Cardiac septum (tissue), 1 donor: ENCODE data around the gene ZBTB38. TPM values are rescaled to one million over a fixed set of nuclear protein-coding genes. Genes with fewer than 3 reads are reported as not detected.
A peak's percentile ranks its signal among the peaks of the same experiment; 100 is the strongest.

Experiments
- DNase-seq: peaks from one replicate; pipeline ENCODE4 v3.0.0-alpha.2; 2020; ENCODE audit warnings: low spot score
- intact Hi-C: fragments of 100-400 bp; cut with DNase I; formaldehyde crosslinking; loops from one replicate; pipeline ENCODE4 v1.14.0; 2022
- long read RNA-seq: library from polyadenylated mRNA; unstranded; transcript quantifications from one replicate; pipeline ENCODE4 v2.0.0, GENCODE V29; 2021
- total RNA-seq: library from RNA; stranded (reverse); fragmentation: NEBNext Ultra II Directional; extraction: Animal tissue kit (Norgen Biotek cat#: 25700); gene quantifications from one replicate; pipeline ENCODE4 v1.2.1, GENCODE V29; 2021
- donor health status: DM: no; HTN: no; CAD: no.

ZBTB38 gene, protein sequence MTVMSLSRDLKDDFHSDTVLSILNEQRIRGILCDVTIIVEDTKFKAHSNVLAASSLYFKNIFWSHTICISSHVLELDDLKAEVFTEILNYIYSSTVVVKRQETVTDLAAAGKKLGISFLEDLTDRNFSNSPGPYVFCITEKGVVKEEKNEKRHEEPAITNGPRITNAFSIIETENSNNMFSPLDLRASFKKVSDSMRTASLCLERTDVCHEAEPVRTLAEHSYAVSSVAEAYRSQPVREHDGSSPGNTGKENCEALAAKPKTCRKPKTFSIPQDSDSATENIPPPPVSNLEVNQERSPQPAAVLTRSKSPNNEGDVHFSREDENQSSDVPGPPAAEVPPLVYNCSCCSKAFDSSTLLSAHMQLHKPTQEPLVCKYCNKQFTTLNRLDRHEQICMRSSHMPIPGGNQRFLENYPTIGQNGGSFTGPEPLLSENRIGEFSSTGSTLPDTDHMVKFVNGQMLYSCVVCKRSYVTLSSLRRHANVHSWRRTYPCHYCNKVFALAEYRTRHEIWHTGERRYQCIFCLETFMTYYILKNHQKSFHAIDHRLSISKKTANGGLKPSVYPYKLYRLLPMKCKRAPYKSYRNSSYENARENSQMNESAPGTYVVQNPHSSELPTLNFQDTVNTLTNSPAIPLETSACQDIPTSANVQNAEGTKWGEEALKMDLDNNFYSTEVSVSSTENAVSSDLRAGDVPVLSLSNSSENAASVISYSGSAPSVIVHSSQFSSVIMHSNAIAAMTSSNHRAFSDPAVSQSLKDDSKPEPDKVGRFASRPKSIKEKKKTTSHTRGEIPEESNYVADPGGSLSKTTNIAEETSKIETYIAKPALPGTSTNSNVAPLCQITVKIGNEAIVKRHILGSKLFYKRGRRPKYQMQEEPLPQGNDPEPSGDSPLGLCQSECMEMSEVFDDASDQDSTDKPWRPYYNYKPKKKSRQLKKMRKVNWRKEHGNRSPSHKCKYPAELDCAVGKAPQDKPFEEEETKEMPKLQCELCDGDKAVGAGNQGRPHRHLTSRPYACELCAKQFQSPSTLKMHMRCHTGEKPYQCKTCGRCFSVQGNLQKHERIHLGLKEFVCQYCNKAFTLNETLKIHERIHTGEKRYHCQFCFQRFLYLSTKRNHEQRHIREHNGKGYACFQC (N-terminal part only)
- 119 TPM for total RNA-seq
- long read RNA-seq, transcript ZBTB38-201 (1 exons, 3,588 nt) = major isoform, 13 of 69 reads
- long read RNA-seq, transcript ZBTB38-211 (3 exons, 644 nt) = minor isoform, 10 of 69 reads
- long read RNA-seq, partial matches to known transcripts = 3 of 69 reads
- long read RNA-seq, other reads (novel, unspliced or antisense) = 37 of 69 reads

DNA sequence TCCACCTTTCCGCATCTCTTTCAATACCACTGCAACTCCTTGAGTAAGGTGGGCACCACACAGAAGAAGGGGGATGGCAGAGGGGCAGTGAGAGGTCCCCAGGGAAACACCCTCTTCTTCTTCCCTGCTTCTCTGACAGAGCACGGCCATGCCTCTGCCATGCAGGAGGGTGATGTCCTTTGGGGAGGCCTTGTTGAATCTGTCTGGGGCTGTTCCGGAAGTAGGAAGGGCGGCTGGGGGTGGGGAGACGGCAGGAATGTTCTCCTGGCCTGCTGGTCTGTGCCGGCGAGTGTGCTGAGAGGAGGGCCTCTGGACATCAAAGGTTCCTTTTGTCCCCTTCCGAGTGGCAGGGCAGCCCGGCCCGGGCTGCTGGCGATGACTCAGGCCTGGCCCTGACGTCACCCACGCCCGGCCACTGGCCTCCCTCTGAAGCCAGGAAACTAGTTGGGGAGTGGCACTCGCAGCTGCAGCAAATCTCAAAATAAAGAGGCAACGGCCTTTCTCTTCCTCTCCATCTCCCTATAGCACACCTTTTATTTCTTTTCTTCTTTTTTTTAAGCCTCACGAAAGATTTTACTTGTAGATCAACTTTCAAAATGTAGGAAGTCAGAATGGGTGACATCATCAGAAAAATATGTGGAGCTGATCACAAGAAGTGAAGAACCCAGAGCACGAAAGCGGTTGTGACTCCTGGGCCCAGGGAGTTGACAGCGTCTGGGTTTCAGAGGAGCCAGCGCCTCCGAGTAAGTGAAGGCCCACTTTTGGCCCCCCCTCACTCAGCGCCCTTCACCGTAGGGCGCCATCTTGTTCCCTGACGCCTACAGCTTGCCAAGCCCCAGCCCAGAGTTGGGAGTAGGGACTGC lies at the start of gene ZBTB38:
Gene ZBTB38 (plus strand): TSS at position 443 of the 863 bp plus-strand sequence. CDS start 73,885 bp downstream, outside the sequence.
- intact Hi-C loops = loop anchor here (1.0 to 10.0 kb wide), 5 partner anchors 34 to 197 kb away; no protein-coding TSS in a partner anchor
- DNase-seq = peak; percentile 95

DNA sequence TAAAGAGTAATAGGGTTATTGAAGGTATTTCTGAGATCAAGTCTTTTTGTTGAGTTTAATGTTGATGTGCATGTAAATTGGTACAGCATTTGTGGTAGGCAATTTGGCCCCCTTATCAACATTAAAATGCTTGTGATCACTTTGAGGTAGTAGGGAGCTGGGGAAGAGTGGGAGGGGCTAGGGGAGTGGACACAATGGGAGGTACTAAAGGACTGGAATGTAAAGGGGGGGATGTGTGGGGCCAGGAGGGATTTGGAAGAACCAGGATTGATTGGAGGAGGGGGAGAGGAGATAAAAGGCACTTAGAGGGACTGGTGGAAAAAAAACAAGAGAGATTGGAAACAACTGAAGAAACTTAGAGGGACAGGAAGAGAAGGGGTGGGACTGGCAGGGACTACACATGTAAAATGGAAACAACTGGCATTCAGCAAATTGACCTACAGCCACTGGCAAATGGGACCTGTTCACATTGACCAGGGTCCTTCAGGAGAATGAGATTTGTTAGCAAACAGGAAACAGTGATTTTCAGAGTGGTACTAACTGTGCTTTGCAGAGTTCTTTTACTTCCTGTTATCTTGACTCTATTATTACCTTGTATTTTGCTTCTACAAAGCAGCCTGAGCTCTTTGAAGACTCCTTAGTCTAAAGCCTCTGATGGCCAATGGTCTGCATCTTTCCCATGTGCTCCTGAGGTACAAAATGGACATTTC lies 47.8 kb upstream of the ZBTB38 start:
- intact Hi-C loops = no loop called here
- DNase-seq = no peak

DNA sequence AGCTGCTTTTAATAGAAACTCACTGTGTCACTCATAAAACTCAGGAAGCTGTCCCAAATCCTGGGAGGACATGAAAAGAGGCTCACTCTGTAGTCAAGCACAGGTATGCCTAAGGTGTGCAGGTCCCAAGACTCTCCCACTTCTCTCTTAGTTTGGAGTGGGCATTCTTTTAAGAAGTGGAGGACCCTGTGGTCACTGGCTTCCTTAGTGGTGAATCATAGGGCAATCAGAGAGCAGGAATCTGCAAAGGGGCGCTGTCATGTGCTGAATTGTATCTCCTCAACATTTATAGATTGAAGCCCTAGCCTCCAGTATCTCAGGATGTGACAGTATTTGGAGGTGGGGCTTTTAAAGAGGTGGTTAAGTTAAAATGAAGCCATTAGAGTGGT lies 47.2 kb upstream of the ZBTB38 start:
- DNase-seq = no peak
- intact Hi-C loops = no loop called here

GRCh38 chr3:141323936-141324704 lies 44.2 kb upstream of the ZBTB38 start:
- intact Hi-C loops = no loop called here
- no peak for DNase-seq

- no peak for DNase-seq
- intact Hi-C loops = no loop called here
Observed at GRCh38 chr3:141326123-141326522, 42.2 kb upstream of the ZBTB38 start.

DNA sequence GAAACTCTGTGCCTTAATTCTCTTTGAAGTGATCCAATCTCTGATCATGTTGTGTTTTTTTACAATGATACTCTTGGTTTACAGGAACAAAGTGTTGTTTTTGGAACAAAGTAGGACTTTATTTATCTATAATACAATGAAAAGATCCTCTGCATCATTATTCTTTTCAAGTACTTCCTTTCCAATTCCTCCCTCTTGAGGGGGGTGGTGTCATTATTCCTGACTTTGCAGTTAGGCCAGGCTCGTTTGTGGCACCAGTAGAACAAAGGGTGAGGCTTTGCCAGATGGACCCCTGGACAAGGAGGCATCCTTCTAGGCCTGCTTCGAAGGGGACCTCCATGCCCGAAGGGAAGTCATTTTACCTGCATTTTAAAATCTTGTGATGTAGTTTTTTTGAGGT lies 41.7 kb upstream of the ZBTB38 start:
- intact Hi-C loops = no loop called here
- DNase-seq = no peak

GRCh38 chr3:141328286-141329166 lies 39.8 kb upstream of the ZBTB38 start:
- intact Hi-C loops = no loop called here
- DNase-seq = no peak

DNA sequence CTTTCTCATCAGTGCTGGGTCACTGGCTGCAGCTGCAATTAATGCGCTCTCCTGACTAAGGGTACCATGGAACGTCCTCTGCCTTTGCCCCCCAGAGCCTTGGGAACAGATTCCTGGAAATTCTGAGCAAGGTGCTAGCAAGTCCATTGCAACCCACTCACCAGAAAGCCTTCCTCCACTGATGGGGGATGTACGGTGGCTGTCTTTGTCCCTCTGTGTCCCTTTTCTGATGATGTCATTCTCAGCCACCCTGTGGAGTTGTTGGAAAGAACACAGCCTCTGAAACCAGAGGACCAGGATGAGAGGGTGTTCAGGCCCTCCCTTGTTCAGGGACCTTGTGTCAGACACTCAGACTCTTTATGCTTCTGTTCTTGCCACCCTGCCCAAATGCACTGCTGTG lies 38.1 kb upstream of the ZBTB38 start:
- intact Hi-C loops = no loop called here
- DNase-seq = no peak

- DNase-seq = no peak
- intact Hi-C loops = loop anchor here (1.0 kb wide), 1 partner anchor 36 kb away; no protein-coding TSS in a partner anchor
Observed at GRCh38 chr3:141330718-141331376, 37.5 kb upstream of the ZBTB38 start.

DNA sequence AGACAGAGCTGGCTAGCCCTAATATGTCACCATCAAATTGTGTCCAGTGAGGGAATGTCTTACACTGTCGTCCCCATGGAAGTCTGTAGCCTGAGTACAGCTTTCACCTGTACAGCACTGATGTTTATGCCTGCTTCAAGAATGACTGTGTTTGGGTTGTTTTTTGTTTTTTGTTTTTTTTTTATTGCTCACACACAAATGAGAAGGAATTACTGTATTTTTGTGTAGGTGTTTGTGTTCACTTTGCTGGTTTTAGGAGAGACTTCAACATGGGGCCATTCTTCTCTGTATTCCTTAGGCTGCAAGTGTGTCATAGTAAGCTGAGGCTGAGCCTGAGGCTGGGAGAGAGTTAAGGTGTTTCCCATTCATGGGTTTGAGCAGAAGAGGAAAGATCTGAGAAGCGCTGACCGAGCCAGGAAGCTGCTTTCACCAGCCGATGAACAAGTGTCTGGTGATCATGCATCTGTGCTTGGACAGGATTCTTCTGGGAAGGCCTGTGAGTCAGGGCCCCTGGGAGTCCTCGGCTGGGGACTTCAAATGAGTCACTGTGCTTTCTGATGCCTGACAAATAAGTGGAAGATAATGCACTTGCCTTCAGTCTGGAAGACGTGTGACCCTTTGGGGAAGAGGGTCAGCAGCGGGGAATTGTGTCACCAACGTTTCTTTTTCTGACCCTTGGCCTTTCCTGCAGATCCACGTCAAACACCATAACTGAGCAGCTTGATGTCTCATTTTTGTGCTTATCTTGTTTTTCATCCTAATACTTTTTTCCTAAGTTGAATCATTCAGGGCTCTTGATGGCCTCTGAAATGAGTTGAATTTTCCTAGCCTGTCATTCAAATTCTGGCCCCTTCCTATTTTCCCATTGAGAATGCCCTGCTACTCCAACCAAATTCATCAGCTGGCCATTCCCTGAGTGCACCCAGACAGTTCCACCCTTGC lies 36.7 kb upstream of the ZBTB38 start:
- intact Hi-C loops = loop anchor here (1.0 kb wide), 1 partner anchor 36 kb away; no protein-coding TSS in a partner anchor

GRCh38 chr3:141332416-141332815 lies 35.9 kb upstream of the ZBTB38 start:
- no peak for DNase-seq
- intact Hi-C loops = no loop called here

More for the DNA sequence above, 36.7 kb upstream of the ZBTB38 start:
- peak; percentile 87 for DNase-seq

DNA sequence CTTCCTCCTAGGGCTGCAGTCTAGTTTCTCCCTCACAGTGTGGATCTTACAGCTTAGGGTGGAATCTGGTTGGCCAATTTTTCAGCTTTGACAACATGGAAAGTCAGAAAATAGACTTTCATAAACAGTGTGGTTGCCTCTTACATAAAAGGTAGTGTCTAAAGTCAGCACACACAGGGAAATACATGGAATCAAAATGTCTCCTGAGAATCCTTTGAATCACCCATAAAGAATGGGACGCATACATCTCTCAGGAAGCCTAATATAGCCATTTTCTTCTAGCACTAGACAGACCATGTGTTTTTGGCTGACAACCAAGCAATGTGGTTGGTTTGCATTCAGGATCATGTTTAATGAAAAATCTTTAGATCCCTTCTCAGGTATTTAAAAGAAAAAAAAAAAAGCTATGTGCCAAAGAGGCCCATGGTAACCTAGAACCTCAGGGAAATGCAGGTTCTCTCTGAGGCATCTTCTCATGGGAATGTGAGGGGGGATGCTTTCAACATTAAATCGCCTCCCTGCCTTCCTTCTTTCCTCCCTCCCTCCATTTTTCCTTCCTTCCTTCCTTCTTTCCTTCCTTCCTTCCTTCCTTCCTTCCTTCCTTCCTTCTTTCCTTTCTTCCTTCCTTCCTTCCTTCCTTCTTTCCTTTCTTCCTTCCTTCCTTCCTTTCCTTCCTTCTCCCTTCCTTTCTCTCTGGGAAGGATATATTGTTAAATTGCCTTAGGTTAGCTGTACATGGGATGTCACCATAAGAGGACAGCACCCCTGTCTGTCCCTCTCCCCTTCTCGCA lies 34.3 kb upstream of the ZBTB38 start:
- DNase-seq = no peak
- intact Hi-C loops = no loop called here

DNA sequence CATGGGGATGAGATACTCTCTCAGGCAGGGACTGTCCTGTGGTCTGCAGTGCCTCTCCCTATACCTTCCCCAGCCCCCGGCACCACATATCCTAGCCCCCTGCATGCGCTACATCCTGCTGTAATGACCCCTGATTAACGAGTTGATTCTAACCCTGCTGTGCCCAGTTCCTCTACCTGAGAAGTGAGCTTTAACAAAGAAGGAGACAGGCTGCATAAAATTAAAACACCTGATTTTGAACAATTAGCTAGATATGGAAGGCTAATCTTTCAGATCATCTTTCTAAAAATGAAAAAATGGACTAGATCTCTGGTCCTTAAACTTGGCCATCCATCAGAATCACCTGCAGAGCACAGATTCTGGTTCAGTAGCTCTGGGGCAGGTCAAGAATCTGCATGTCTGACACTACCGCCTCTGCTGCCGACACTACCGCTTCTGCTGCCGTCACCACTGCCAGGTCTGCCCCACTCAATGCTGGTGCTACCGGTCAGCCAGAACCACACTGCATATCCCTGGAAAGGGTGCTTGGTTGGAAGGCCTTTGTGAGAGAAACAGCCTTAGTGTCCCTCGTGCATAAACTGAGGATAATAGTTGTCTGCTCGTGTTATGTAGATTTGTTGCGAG lies 33.6 kb upstream of the ZBTB38 start:
- no peak for DNase-seq
- intact Hi-C loops = no loop called here
